SK-N-SH (cell line): ENCODE measurements around the gene STIL.

ENCODE experiments used
- CHD2 ChIP-seq: fragments of 150-350 bp; IDR thresholded peaks from 2 replicates; pipeline ENCODE4 v1.6.1; 2018; ENCODE audit warnings: low read length; ENCODE audit not compliant: partially characterized antibody
- EZH2phosphoT487 ChIP-seq: fragments of 200-600 bp; sonication (generic); IDR thresholded peaks from 2 replicates; pipeline ENCODE4 v1.6.1; 2017; ENCODE audit warnings: low read depth, mixed run types, mild to moderate bottlenecking, antibody characterized with exemption, moderate library complexity, borderline replicate concordance
- GATA2 ChIP-seq: sonication (generic); formaldehyde crosslinking; IDR thresholded peaks from 2 replicates; pipeline ENCODE4 v1.5.0; 2020; ENCODE audit warnings: mild to moderate bottlenecking, missing genetic modification reagents
- RCOR1 ChIP-seq: fragments of 150-350 bp; IDR thresholded peaks from 2 replicates; pipeline ENCODE4 v1.6.1; 2017; ENCODE audit warnings: antibody characterized with exemption, low read length
- TF ChIP-seq, protein P1 (sequence below): fragments of 200-600 bp; sonication (generic); IDR thresholded peaks from 2 replicates; pipeline ENCODE4 v1.6.1; 2017; ENCODE audit warnings: antibody characterized with exemption, mild to moderate bottlenecking, moderate library complexity

DNA sequence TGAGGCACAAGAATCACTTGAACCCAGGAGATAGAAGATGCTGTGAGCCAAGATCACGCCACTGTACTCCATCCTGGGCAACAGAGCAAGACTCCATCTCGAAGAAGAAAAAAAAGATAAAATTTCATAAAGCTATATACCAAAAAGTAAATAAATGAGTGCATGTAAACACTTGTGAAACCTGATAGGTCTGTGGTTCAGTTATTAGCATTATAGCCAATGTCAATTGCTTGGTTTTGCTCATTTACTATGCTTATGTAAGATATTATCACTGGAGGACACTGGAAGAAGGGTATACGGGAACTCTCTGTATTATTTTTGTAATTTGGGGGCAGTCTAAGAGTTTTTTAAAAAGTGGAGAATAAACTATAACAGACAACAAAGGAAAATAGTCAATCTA is 64.2 kb downstream of the STIL start:
- TF ChIP-seq GATA2 (CRISPR knock-in tag), result no peak
- TF ChIP-seq RCOR1, result no peak
- no peak for TF ChIP-seq CHD2
- TF ChIP-seq, protein P1, sequence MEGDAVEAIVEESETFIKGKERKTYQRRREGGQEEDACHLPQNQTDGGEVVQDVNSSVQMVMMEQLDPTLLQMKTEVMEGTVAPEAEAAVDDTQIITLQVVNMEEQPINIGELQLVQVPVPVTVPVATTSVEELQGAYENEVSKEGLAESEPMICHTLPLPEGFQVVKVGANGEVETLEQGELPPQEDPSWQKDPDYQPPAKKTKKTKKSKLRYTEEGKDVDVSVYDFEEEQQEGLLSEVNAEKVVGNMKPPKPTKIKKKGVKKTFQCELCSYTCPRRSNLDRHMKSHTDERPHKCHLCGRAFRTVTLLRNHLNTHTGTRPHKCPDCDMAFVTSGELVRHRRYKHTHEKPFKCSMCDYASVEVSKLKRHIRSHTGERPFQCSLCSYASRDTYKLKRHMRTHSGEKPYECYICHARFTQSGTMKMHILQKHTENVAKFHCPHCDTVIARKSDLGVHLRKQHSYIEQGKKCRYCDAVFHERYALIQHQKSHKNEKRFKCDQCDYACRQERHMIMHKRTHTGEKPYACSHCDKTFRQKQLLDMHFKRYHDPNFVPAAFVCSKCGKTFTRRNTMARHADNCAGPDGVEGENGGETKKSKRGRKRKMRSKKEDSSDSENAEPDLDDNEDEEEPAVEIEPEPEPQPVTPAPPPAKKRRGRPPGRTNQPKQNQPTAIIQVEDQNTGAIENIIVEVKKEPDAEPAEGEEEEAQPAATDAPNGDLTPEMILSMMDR, result no peak
- TF ChIP-seq EZH2phosphoT487, result no peak
